ENCODE data around the gene PTK7.

DNA sequence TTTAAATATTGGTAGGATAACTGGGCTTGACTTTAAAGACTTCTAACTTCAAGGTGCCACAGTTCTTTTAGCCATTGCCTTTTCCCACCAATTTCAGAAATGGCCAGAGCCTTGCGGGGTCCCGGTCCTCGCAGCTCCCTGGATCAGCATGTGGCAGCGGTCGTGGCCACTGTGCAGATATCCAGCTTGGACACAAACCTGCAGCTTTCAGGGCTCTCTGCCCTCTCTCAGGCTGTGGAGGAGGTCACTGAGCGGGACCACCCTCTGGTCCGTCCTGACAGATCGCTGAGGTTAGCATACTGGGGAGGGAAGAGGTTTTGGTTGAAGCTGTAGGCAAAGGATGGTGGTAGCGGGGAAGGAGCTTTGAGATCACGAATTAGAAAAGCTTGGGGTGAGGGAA is 112.3 kb downstream of the PTK7 start:
- TF ChIP-seq YY1 (IDR thresholded peaks at IDR 0.05; ENCODE audit: low read depth) (no peak), TCF12 (IDR thresholded peaks at IDR 0.05; ENCODE audit: low read depth) (no peak), TEAD4 (IDR thresholded peaks at IDR 0.05) (no peak), EP300 (IDR thresholded peaks at IDR 0.05; ENCODE audit: borderline replicate concordance) (no peak), CREB1 (IDR thresholded peaks at IDR 0.05; ENCODE audit: low read depth) (no peak), RAD21 (IDR thresholded peaks at IDR 0.05; ENCODE audit: low read depth) (no peak), ZBTB7A (IDR thresholded peaks at IDR 0.05; ENCODE audit: low read depth) (no peak), FOXM1 (IDR thresholded peaks at IDR 0.05; ENCODE audit: borderline replicate concordance, low read depth) (no peak), TAF1 (IDR thresholded peaks at IDR 0.05; ENCODE audit: low read depth) (no peak)
- TF ChIP-seq, protein P1, sequence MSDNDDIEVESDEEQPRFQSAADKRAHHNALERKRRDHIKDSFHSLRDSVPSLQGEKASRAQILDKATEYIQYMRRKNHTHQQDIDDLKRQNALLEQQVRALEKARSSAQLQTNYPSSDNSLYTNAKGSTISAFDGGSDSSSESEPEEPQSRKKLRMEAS (IDR thresholded peaks at IDR 0.05) = no peak

All from Ishikawa (cell line).